GM12874 (cell line): Measurements from ENCODE around the gene ADGRL2.

Experiments
- TF ChIP-seq, protein P1 (sequence below): IDR thresholded peaks from 2 replicates; pipeline ENCODE4 v1.5.1; 2011; ENCODE audit warnings: low read depth, mild to moderate bottlenecking, control low read depth, low read length, moderate library complexity; ENCODE audit not compliant: insufficient read depth

The ADGRL2 gene

DNA sequence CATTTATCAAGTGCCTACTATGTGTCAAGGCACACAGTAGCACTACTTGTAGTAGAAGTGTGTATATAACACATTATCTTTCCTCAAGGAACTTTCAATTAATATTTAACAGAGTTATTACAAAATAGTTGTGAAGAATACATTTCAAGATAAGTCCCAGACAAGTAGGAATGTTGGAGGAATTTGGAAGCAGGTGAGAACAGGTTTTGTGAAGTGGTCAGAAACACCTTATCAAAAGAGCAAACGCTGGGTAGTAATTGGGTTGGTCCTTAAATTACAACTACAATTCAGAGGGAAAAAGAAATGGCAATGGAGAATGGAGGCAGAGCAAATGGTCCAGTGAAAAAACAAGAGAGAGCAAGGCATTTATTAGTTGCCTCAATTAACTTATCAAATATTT, 218.8 kb downstream of the ADGRL2 start:
- TF ChIP-seq, protein P1, sequence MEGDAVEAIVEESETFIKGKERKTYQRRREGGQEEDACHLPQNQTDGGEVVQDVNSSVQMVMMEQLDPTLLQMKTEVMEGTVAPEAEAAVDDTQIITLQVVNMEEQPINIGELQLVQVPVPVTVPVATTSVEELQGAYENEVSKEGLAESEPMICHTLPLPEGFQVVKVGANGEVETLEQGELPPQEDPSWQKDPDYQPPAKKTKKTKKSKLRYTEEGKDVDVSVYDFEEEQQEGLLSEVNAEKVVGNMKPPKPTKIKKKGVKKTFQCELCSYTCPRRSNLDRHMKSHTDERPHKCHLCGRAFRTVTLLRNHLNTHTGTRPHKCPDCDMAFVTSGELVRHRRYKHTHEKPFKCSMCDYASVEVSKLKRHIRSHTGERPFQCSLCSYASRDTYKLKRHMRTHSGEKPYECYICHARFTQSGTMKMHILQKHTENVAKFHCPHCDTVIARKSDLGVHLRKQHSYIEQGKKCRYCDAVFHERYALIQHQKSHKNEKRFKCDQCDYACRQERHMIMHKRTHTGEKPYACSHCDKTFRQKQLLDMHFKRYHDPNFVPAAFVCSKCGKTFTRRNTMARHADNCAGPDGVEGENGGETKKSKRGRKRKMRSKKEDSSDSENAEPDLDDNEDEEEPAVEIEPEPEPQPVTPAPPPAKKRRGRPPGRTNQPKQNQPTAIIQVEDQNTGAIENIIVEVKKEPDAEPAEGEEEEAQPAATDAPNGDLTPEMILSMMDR = no peak

DNA sequence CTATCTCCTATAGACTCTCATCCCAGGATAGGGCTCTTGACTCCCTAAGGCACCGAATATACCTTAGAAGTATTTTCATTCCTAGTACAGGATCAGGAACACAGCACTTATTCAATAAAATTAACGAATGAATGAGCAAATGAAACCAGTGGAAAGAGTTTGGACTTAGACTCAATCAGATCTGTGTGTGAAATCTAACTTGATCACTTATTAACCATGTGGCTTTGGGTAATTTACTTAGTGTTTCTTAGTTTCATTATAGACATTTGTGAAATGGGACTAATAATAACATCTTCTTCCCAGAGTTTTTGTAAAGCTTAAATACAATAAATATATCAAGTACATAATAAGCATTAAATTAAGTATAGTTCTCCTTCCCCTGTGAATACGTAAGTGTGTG, 230.1 kb downstream of the ADGRL2 start:
- TF ChIP-seq, protein P1 = no peak

DNA sequence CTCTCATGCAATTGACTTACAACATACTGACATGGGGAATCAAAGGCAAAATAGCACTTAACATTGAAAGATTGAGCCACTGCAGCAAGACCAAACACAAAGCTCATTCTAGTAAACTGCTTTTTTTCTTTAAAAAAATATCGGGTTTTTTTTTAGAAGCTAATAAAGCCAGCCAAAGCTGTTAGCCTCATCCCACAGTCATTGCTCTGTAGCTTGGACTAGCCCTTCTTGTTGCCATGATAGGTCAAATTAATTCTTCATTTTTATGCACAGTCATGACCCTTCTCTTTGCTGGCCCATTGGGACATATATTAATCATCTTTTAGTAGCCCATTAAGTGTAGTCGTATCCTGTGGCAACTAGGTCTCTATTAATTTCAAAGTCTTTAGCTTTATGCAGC, 231.3 kb downstream of the ADGRL2 start:
- TF ChIP-seq, protein P1 = no peak

DNA sequence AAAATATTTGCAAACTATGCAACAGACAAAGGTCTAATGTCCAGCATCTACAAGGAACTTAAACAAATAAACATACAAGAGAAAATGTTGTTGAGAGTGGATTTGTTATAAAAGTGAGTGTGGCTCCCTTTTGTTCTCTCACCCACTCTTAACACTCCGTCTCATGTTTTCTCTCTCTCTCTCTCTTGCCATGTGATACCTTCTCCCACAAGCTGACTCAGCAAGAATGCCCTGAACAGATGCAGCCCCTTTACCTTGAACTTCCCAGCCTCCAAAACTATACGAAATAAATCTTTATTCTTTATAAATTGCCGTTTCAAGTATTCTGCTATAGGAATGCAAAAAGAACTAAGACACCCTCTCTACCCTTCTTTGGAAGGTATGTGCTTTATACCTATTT, 234.1 kb downstream of the ADGRL2 start:
- TF ChIP-seq, protein P1 = no peak
